ENCODE measurements around the gene CAMKK2. TPM values are rescaled to one million over a fixed set of nuclear protein-coding genes. Genes with fewer than 3 reads are reported as not detected.

CAMKK2 gene
- total and polyA plus RNA-seq, 9 of the 15 experiments (the other 6 are each of a cell fraction or from before 2014, with no cell fraction given), result 4.3 to 32.0 (median 18.2) TPM

GRCh38 chr12:121296618-121297434 is at the start of gene CAMKK2 (continued):
- TF ChIP-seq NR0B1 (IDR thresholded peaks at IDR 0.05; ENCODE audit: partially characterized antibody) (no peak), ZNF717 (CRISPR knock-in tag; IDR thresholded peaks at IDR 0.05) (no peak), POLR2G (IDR thresholded peaks at IDR 0.05; ENCODE audit: low read depth, low read length) (peak; percentile 83), ZNF146 (CRISPR knock-in tag; IDR thresholded peaks at IDR 0.05; ENCODE audit: unreplicated experiment) (no peak), ELF2 (CRISPR knock-in tag; IDR thresholded peaks at IDR 0.05) (no peak), DEAF1 (CRISPR knock-in tag; IDR thresholded peaks at IDR 0.05) (0 out of 2 replicates have a peak, but pooled peaks have one; percentile 7), THRAP3 (IDR thresholded peaks at IDR 0.05; ENCODE audit: borderline replicate concordance) (no peak), SREBF1 (IDR thresholded peaks at IDR 0.05; ENCODE audit: borderline replicate concordance, low read depth, low read length) (no peak), HMGXB4 (CRISPR knock-in tag; IDR thresholded peaks at IDR 0.05) (0 out of 2 replicates have a peak, but pooled peaks have one; percentile 32), ILK (tag; IDR thresholded peaks at IDR 0.05; ENCODE audit: borderline replicate concordance, low read depth) (no peak), ATF6 (CRISPR knock-in tag; IDR thresholded peaks at IDR 0.05) (no peak), PTTG1 (tag; IDR thresholded peaks at IDR 0.05; ENCODE audit: low read depth) (no peak), FOXA3 (CRISPR knock-in tag; conservative IDR thresholded peaks at IDR 0.05 in 1 of 2, IDR thresholded peaks at IDR 0.05 in 1 of 2) (no peak), CBFA2T3 (IDR thresholded peaks at IDR 0.05) (no peak), STAT6 (CRISPR knock-in tag; IDR thresholded peaks at IDR 0.05) (no peak), MIER1 (IDR thresholded peaks at IDR 0.05; ENCODE audit: low read depth) (no peak), BHLHE40 (IDR thresholded peaks at IDR 0.05; ENCODE audit: low read length) (no peak), SRSF7 (optimal IDR thresholded peaks at IDR 0.05; ENCODE audit: low read depth, low read length) (no peak)

All from K562 (cell line).